K562 (cell line): Measurements from ENCODE around the gene UBE2O.

Experiments used
- BMI1 ChIP-seq: fragments of 150-350 bp; IDR thresholded peaks from 2 replicates; pipeline ENCODE4 v1.6.1; 2014; ENCODE audit warnings: low read length
- BRCA1 ChIP-seq, 2 experiments: fragments of 450-650 bp in 1 of 2; sonication (generic) in 1 of 2; formaldehyde crosslinking in 1 of 2; IDR thresholded peaks; 2 replicates each; pipeline versions ENCODE4 v1.5.0 to v1.6.1; 2017 to 2020; ENCODE audit warnings: mild to moderate bottlenecking in 1 of 2, missing genetic modification reagents in 1 of 2
- FIP1L1 ChIP-seq: fragments of 200-400 bp; formaldehyde crosslinking; IDR thresholded peaks from 2 replicates; pipeline ENCODE4 v1.6.1; 2018; ENCODE audit warnings: mild to moderate bottlenecking, low read depth, low read length; ENCODE audit not compliant: poor library complexity, severe bottlenecking
- FOXK2 ChIP-seq, 2 experiments: fragments of 450-650 bp; IDR thresholded peaks in 1 of 2; conservative IDR thresholded peaks in 1 of 2; 2 replicates each; pipeline ENCODE4 v1.6.1; 2016; ENCODE audit warnings: low read depth in 2 of 2, mild to moderate bottlenecking in 1 of 2
- LEF1 ChIP-seq: fragments of 450-650 bp; IDR thresholded peaks from 2 replicates; pipeline ENCODE4 v1.6.1; 2016; ENCODE audit warnings: mild to moderate bottlenecking
- MEIS2 ChIP-seq: fragments of 450-650 bp; IDR thresholded peaks from 2 replicates; pipeline ENCODE4 v1.6.1; 2014; ENCODE audit warnings: mild to moderate bottlenecking; ENCODE audit not compliant: partially characterized antibody
- POLR2A ChIP-seq: fragments of 450-650 bp; conservative IDR thresholded peaks from 2 replicates; pipeline ENCODE4 v1.6.1; 2016
- TBP ChIP-seq: optimal IDR thresholded peaks from 2 replicates; pipeline ENCODE3; 2011; ENCODE audit warnings: low read depth, low read length, improper control_type of control experiment
- ZNF3 ChIP-seq: fragments of 250-450 bp; sonication (Bioruptor Pico); IDR thresholded peaks from 2 replicates; pipeline ENCODE4 v1.5.0; 2021; ENCODE audit warnings: mild to moderate bottlenecking, moderate library complexity
- TF ChIP-seq, protein P1 (sequence below): sonication (generic); formaldehyde crosslinking; IDR thresholded peaks from 2 replicates; pipeline ENCODE4 v1.9.0; 2022; ENCODE audit warnings: mild to moderate bottlenecking, missing genetic modification reagents
- TF ChIP-seq, protein P2 (sequence below): fragments of 250-450 bp; sonication (Bioruptor Pico); IDR thresholded peaks from 2 replicates; pipeline ENCODE4 v1.8.0; 2021; ENCODE audit warnings: moderate library complexity, mild to moderate bottlenecking, inconsistent platforms
- TF ChIP-seq, protein P3 (sequence below), 3 experiments: IDR thresholded peaks in 2 of 3; conservative IDR thresholded peaks in 1 of 3; 2 replicates each; pipeline ENCODE4 v1.5.1; 2011 to 2012; ENCODE audit warnings: low read length in 3 of 3, mild to moderate bottlenecking in 3 of 3, control low read depth in 2 of 3, improper control_type of control experiment in 1 of 3, inconsistent platforms in 1 of 3, low read depth in 1 of 3, mixed read lengths in 1 of 3, moderate library complexity in 1 of 3; ENCODE audit not compliant: insufficient read depth in 2 of 3

DNA sequence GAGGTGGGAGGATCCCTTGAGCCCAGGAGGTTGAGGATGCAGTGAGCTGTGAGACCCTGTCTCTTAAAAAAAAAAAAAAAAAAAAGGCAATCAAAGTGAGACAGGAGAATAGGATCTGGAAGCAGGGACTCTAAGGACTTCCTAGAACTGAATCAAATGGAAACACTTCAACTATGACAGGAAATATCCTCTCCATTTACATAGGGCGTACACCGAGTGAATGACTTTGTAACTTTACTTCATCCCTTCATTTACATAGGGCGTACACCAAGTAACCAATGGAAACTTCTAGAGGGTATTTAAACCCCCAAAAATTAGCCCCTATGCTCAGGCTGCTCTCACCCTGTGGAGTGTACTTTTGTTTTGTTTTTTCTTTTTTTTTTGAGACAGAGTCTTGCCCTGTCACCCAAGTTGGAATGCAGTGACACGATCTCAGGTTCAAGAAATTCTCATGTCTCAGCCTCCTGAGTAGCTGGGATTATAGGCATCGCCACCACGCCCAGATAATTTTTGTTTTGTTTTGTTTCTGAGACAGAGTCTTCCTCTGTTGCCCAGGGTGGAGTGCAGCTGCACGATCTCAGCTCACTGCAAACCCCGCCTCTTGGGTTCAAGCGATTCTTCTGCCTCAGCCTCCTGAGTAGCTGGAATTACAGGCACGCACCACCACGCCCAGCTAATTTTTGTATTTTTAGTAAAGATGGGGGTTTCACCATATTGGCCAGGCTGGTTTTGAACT is 89.7 kb downstream of the UBE2O start:
- TF ChIP-seq BMI1 (no peak), POLR2A (no peak), MEIS2 (no peak), FOXK2 (conservative IDR thresholded peaks at IDR 0.05 in 1 of 2, IDR thresholded peaks at IDR 0.05 in 1 of 2; ENCODE audit: low read depth in 2 of 2) (no peak), FIP1L1 (no peak), ZNF3 (CRISPR knock-in tag) (no peak), BRCA1 (IDR thresholded peaks at IDR 0.05) (no peak), BRCA1 (CRISPR knock-in tag; IDR thresholded peaks at IDR 0.05) (no peak), LEF1 (no peak), TBP (no peak)
- TF ChIP-seq, protein P1, sequence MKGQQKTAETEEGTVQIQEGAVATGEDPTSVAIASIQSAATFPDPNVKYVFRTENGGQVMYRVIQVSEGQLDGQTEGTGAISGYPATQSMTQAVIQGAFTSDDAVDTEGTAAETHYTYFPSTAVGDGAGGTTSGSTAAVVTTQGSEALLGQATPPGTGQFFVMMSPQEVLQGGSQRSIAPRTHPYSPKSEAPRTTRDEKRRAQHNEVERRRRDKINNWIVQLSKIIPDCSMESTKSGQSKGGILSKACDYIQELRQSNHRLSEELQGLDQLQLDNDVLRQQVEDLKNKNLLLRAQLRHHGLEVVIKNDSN (CRISPR knock-in tag): no peak
- TF ChIP-seq, protein P2, sequence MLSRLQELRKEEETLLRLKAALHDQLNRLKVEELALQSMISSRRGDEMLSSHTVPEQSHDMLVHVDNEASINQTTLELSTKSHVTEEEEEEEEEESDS (CRISPR knock-in tag): no peak
- TF ChIP-seq, protein P3, sequence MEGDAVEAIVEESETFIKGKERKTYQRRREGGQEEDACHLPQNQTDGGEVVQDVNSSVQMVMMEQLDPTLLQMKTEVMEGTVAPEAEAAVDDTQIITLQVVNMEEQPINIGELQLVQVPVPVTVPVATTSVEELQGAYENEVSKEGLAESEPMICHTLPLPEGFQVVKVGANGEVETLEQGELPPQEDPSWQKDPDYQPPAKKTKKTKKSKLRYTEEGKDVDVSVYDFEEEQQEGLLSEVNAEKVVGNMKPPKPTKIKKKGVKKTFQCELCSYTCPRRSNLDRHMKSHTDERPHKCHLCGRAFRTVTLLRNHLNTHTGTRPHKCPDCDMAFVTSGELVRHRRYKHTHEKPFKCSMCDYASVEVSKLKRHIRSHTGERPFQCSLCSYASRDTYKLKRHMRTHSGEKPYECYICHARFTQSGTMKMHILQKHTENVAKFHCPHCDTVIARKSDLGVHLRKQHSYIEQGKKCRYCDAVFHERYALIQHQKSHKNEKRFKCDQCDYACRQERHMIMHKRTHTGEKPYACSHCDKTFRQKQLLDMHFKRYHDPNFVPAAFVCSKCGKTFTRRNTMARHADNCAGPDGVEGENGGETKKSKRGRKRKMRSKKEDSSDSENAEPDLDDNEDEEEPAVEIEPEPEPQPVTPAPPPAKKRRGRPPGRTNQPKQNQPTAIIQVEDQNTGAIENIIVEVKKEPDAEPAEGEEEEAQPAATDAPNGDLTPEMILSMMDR (IDR thresholded peaks at IDR 0.05 in 2 of 3, conservative IDR thresholded peaks at IDR 0.05 in 1 of 3; ENCODE audit: insufficient read depth in 2 of 3, low read depth in 1 of 3, low read length in 3 of 3): no peak
